Endometrium (tissue), 2 donors: ENCODE data around the gene LLPH.

ENCODE experiments used
- FAIRE-seq: peaks from 2 replicates; lab custom pipeline; 2012; peaks lifted over from hg19 to GRCh38; lab: Jason Lieb, UNC
- donor health status: control.
- donor health status: control.

Gene LLPH

DNA sequence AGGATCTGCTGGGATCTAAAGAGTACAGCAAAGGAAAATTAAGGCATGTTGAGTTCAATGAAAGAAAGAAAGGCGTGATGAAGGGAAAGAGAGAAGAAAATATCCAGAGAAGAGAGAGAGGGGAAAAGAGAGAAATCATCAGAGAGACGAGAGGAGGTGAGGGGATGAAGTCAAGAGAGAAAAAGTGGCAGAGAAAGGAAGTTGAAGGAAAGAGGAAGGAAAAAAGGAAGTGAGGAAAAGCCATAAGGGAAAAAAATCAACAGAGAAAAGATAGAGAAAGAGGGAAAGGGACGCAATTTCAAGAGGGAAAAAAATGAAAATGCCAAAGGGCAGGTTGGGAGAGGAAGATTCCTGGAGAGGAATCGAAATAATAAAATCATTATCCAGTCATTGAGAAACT, 40.4 kb downstream of the LLPH start:
- no peak for FAIRE-seq

DNA sequence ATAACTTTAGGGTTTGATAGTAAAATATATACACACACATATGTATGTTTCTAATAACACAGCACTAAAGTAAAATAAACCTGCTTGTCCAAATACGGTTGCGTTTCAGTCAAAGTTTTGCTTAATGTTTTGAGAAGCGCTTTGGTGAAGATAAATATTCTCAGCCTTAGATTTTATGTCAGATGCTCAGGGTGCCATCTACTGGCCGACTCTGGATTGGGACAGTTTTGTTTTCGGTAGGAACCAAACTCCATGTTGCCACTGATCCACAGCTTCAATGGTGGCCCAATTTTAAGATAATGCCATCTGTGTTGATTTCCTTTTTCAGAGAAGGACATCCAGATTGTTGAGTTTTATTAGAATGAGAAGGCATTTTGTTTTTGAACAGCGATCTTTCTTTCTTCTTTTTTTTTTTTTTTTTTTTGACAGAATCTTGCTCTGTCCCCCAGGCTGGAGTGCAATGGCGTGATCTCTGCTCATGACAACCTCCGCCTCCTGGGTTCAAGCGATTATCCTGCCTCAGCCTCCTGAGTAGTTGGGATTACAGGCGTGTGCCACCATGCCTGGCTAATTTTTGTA, 43.1 kb downstream of the LLPH start:
- FAIRE-seq = peak; percentile 74

DNA sequence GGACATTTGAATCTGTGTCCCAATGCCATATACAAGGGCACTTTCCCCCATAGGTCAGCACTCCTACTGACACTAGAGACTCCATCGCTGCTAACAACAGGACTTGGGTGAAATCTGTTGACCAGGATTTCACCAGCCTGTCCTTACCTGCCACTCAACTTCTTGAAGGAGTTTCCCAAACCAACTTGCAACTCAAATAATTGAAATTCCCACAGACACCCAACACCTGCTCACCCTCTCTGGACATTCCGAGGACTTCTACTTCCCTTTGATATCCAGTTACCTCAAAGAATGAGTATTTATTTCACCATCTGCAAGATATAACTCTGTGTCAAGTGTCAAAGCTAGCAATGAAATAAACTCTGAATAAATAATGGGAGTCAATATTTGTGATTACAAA, 44.6 kb downstream of the LLPH start:
- no peak for FAIRE-seq

DNA sequence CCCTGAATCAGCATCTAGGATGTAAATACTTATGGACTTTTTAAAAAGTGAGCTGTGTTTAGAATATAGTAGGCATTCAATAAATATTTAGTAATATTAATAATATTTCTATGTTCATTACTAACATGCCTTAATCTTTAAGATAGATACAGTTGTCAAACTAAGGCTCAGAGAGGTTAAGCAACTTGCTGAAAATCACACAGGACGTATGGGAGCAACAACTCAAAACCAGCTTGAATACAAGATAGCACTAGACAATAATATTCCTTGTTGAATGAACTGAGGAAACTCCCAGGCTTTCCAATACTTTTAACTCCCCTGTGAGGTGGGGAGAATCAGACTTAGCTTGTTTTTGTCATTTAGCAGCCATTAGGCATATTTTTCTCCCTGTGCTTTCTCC, 45.3 kb downstream of the LLPH start:
- no peak for FAIRE-seq

DNA sequence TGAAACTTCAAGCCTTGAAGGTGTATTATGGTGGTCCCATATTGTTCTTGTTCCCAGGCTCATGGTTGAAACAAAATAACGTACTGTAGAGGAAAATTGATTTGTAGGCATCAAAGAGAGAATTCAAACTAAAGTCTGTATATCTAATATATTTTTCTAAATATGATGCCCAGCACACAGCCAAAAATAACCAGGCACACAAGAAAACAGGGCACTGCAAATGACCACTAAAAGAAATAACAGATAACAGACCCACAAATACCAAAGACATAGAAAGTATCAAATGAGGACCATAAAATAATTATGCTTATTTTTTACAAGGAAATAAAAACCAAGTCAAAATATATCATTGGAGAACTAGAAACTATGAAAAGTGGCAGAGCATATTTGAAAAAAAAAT, 46.8 kb downstream of the LLPH start:
- FAIRE-seq = no peak

DNA sequence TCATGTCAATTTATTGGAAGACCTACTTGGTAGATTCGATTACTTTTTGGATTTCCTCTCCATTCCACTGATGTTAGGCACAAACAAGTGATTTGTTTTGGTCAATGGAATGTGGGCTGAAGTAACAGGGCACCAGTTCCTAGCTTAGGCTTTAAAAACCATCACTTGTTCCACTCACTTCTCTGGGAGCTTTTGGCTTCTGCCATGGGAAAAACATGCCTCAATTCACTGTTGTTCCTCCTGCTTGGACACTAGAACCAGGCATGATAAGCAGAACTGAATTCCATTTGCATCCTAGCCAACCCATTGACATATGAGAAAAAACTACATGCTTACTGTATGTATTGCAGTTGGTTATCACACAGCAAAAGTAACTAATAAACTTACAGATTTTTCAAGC, 47.8 kb downstream of the LLPH start:
- FAIRE-seq = no peak

DNA sequence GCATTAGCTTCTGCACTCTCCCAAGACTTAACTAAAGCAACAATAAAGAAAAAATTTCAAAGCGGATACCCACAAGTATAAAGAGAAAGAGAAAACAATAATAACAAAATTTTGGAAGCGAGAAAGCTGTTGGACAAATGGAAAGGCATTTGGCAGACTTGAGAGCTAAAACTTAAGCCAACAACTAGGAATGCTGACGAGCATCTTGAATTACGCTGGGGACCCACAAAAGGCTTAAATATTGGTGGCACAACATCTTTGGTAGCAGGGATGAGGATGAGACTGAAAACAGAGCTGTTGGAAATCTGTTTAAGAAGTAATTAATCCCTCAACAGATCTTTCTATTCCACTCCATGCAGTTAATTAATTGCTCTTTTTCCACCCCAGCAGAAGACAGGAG, 49.8 kb downstream of the LLPH start:
- FAIRE-seq = no peak

DNA sequence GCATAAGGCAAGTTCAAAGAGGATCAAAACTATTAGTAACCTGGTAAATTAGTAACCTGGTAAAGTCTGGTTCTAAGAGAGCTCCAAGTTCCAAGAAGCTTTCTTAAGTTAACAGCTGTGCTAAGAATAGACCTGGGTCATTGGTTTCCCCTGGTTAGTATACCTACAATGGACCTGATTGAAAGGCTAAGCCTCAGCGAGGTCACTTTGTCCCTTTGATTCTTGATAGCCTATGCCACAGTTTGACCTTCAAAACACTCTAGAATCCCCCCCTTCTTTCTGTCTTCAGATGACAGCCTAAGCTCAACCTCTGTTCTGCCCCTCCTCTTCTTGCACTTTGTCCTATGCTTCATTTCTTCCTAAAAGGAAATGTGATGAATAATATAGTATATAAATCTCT, 53.0 kb downstream of the LLPH start:
- FAIRE-seq = no peak

DNA sequence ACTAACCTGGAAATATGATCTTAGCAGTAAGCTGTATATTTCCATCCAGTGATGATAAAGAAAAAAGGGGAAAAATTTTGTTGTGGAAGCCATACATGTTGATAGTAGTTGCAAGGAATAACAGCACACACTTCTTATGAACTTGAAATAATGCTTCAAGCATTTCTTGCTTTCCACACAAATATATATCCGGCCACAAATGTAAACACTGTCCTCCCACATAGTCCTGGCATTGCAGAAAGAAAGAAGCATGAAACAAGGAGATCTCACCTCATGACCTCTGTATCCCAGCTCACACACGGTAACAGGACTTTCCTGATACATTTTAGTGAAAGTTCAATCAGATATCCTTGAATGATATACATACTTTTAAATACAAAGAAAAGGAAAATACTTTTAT, 56.0 kb downstream of the LLPH start:
- no peak for FAIRE-seq

DNA sequence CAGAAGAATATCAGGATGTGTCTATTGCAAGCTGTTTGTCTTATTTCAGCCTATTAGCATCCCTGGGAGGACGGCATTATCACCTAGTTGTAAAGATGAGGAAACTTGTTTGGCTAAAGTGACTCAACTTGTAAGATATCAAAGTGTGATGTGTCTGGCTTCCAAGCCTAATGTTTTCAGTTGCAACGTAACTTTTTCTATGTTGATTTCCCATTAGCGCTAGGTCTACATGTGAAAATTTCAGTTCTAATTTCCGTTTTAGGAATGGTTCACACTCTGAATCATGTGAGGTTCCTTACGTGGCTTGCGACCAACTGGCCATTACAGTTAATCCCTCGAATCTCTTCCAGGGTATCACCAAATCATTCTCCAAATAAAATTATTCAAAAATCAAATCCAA, 58.0 kb downstream of the LLPH start:
- no peak for FAIRE-seq

DNA sequence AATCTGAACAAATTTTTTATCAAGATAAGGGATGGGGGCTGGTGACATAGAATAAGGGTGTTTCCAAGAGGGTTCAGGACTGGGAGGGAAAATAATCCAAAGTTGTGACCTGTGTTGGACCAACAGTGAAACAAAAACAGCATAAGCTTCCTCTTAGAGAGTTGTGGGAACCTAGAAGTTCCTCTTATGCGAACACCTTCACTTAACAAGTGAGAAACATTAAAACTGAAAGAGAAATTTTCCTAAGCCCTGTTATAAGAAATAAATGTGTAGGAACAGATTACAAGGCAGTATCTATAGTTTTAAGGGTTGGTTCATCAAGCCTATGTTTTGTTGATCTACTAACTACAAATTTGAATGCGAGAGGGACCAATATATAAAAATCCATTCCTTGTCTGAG, 58.4 kb downstream of the LLPH start:
- no peak for FAIRE-seq

DNA sequence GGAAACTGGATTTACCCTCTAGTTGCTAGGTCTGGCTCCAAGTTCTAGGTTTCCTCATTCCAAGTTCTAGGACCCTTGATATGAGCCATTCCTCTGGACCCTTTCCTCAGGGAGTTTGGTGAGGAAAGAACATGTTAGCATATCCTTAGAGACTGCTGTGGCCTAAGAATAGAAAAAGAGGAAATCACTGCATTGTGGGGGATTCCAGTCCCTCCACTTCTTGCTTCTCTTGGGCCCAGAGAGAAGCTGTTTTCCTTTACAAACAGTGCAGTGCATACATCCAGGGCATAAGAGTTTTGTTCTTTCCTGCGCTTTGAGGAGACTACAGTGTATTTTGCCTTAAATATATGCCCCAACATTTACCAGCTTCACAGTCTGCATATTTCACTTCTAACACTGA, 59.0 kb downstream of the LLPH start:
- no peak for FAIRE-seq

DNA sequence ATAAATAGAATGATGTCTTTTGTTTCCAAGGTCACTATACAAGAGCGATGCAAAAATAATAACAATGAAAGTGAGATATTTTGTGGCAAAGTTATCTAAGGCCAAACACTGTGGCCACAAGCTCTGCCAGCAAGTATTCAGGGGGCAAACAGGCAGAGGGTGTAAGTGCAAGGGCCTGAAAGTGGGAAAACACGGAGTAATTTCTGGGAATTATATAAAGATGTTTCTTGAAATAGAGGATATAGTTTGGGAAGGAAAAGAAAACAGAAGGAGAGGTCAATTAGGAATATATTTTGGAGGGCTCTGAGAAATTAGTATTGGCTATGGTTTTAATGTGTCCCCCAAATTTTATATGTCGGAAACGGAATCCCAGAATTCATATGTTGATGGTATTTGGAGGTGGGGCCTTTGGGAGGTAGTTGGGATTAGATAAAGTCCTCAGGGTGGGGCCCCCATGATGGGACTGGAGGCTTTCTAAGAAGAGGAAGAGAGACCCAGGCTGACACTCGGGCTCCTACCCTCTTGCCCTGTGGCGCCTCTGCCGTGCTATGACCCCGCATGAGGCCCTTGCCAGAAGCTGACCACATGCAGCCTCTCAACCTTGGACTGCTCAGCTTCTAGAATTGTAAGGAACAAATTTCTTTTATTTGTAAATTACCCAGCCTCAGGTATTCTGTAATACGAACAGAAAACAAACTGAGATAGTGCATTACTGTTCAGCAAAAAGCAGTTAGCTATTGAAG, 60.0 kb downstream of the LLPH start:
- FAIRE-seq = no peak

DNA sequence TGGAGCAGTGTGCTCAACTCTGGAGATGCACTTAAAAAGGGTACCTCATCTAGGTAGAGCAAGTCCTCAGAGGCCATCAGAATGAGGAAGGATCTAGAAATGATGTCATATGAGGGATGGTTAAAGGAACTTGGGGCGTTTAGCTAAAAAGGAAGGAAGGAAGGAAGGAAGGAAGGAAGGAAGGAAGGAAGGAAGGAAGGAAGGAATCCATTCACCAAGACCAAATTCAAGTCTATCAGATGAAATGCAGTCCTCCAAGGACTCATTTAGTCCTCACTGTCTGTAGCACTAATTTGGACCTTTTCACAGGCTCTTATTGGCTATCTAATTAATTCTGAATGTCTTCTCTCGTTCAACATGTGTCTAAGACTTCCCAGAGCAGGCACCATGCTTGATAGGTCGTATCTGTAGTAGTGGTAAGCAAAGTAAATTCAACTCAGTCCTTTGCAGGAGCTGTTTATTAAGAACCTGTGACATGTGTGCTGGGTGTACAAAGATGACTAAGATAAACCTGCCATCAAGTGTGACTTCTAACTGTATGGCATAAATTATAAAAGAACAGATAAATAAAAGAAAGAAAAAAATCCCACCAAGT, 63.5 kb downstream of the LLPH start:
- FAIRE-seq = no peak
